Neural progenitor cell (in vitro differentiated cells): Measurements from ENCODE around the gene OR5AP2.

ENCODE experiments used
- CTCF ChIP-seq: fragments of 200-600 bp; sonication (generic); IDR thresholded peaks from 2 replicates; pipeline ENCODE4 v1.5.1; 2017; ENCODE audit warnings: antibody characterized with exemption, mild to moderate bottlenecking
- EZH2phosphoT487 ChIP-seq: fragments of 200-600 bp; sonication (generic); IDR thresholded peaks from 2 replicates; pipeline ENCODE4 v1.6.1; 2017; ENCODE audit warnings: antibody characterized with exemption

- no peak for TF ChIP-seq CTCF
- TF ChIP-seq EZH2phosphoT487 = no peak
Measured at GRCh38 chr11:56636861-56637260, 5.4 kb downstream of the OR5AP2 start.
